Thyroid gland (tissue), 4 donors: ENCODE data around the gene PDXK. TPM values are rescaled to one million over a fixed set of nuclear protein-coding genes. Genes with fewer than 3 reads are reported as not detected.

Source experiments
- DNase-seq, 2 donors: peaks; one replicate each; pipeline ENCODE4 v3.0.0-alpha.2; 2019
- H3K27ac ChIP-seq, 3 donors: fragments of 200-600 bp; sonication (generic); 1 replicate in 2 of 3; 2 replicates in 1 of 3; pipeline ENCODE4 v1.5.1; 2016 to 2019; ENCODE audit warnings: mild to moderate bottlenecking in 1 of 3, moderate library complexity in 1 of 3
- H3K27me3 ChIP-seq: fragments of 200-600 bp; sonication (generic); one replicate; pipeline ENCODE4 v1.5.1; 2019
- H3K36me3 ChIP-seq, 2 donors: fragments of 200-600 bp; sonication (generic); one replicate each; pipeline ENCODE4 v1.5.1; 2016 to 2019
- H3K4me1 ChIP-seq, 2 donors: fragments of 200-600 bp; sonication (generic); one replicate each; pipeline ENCODE4 v1.5.1; 2017 to 2019
- H3K4me3 ChIP-seq, 3 donors: fragments of 200-600 bp; sonication (generic); replicated peaks in 1 of 3; 1 replicate in 2 of 3; 2 replicates in 1 of 3; pipeline ENCODE4 v1.5.1; 2016; ENCODE audit warnings: mild to moderate bottlenecking in 1 of 3
- H3K9me3 ChIP-seq: fragments of 200-600 bp; sonication (generic); one replicate; pipeline ENCODE4 v1.5.1; 2017
- CTCF ChIP-seq, 6 experiments: fragments of 200-600 bp in 3 of 6; fragments of 450-650 bp in 3 of 6; sonication (generic) in 3 of 6; IDR thresholded peaks; one replicate each; pipeline ENCODE4 v1.5.1; 2016 to 2019; ENCODE audit warnings: antibody characterized with exemption in 6 of 6, mild to moderate bottlenecking in 2 of 6, inconsistent platforms in 1 of 6, moderate library complexity in 1 of 6
- POLR2A ChIP-seq, 2 donors: fragments of 450-650 bp; IDR thresholded peaks; one replicate each; pipeline ENCODE4 v1.6.1; 2017; ENCODE audit warnings: antibody characterized with exemption in 2 of 2, mild to moderate bottlenecking in 2 of 2, moderate library complexity in 1 of 2
- WGBS, 2 donors: methylation state at CpG; one replicate each; pipeline ENCODE4 v1.1.5; 2017; 5-methylcytosine and 5-hydroxymethylcytosine counted together
- intact Hi-C: fragments of 100-400 bp; cut with DNase I; formaldehyde crosslinking; loops from one replicate; pipeline ENCODE4 v1.15.1; 2023
- total RNA-seq, 4 donors: library from RNA; depleted of rRNA; stranded (reverse); fragments of >200 nt; gene quantifications; one replicate each; pipeline ENCODE4 v1.2.3, GENCODE V29; 2016

PDXK gene
- total RNA-seq, 4 donors from 2014 or later: 70.6 to 95.5 (median 92.4) TPM

- Histone ChIP-seq H3K27ac (peak overlapping the region; percentile 88 to 98 (median 97)), H3K4me3 (no peak overlapping the region), H3K36me3 (no peaks in the 10 kb centered on the region), H3K4me1 (peaks cover 42 to 61% of the 10 kb centered on the region in 2 donors), H3K9me3 (no peaks in the 10 kb centered on the region), H3K27me3 (no peaks in the 10 kb centered on the region)
- TF ChIP-seq POLR2A (IDR thresholded peaks at IDR 0.05): peak in 1 of 2 donors; percentile 56
- TF ChIP-seq CTCF (IDR thresholded peaks at IDR 0.05): peak in 1 of 6 experiments; percentile 9
- 75 to 92% methylated on average over 27 to 28 of the region's 35 CpGs for WGBS, 2 donors
- DNase-seq: peak; percentile 38 to 73
- intact Hi-C loops: no loop called here
Observed at GRCh38 chr21:43737158-43737950, 18.4 kb downstream of the PDXK start.

- no peak overlapping the region for H3K4me3 ChIP-seq
- H3K4me1 ChIP-seq: peaks cover 26 to 36% of the 10 kb centered on the region in 2 donors
- H3K27ac ChIP-seq: peak overlapping the region; percentile 77 to 98 (median 97)
- no peaks in the 10 kb centered on the region for H3K27me3 ChIP-seq
- WGBS, 2 donors: 90 to 92% methylated on average over 12 to 21 of the region's 25 CpGs
- peak in 1 of 2 donors; percentile 34 for DNase-seq
- TF ChIP-seq CTCF (IDR thresholded peaks at IDR 0.05) (no peak), POLR2A (IDR thresholded peaks at IDR 0.05) (no peak)
- intact Hi-C loops: no loop called here
- H3K36me3 ChIP-seq: peaks cover 10 to 12% of the 10 kb centered on the region in 2 donors
- H3K9me3 ChIP-seq: no peaks in the 10 kb centered on the region
Observed at GRCh38 chr21:43739621-43740435, 20.9 kb downstream of the PDXK start.

- WGBS, 2 donors: 17 to 59% methylated on average over 14 to 15 of the region's 25 CpGs
Observed at GRCh38 chr21:43740497-43741156, 21.7 kb downstream of the PDXK start.

GRCh38 chr21:43741423-43742096 lies 22.6 kb downstream of the PDXK start:
- Histone ChIP-seq H3K9me3 (no peaks in the 10 kb centered on the region), H3K4me1 (peaks cover 16 to 26% of the 10 kb centered on the region in 2 donors), H3K36me3 (peaks cover 21 to 23% of the 10 kb centered on the region in 2 donors), H3K4me3 (no peak overlapping the region), H3K27ac (peak overlapping the region in 1 of 3 donors; percentile 14), H3K27me3 (no peaks in the 10 kb centered on the region)
- intact Hi-C loops: no loop called here
- DNase-seq: peak in 1 of 2 donors; percentile 34
- TF ChIP-seq POLR2A (IDR thresholded peaks at IDR 0.05) (no peak), CTCF (IDR thresholded peaks at IDR 0.05) (no peak)
- 87% methylated on average over 8 to 10 of the region's 28 CpGs for WGBS, 2 donors

More at GRCh38 chr21:43740497-43741156, 21.7 kb downstream of the PDXK start:
- Histone ChIP-seq H3K27me3 (no peaks in the 10 kb centered on the region), H3K27ac (peak overlapping the region; percentile 69 to 98 (median 97)), H3K36me3 (peaks cover 14% of the 10 kb centered on the region in 2 donors), H3K4me3 (no peak overlapping the region), H3K9me3 (no peaks in the 10 kb centered on the region), H3K4me1 (peaks cover 21 to 32% of the 10 kb centered on the region in 2 donors)
- TF ChIP-seq CTCF (IDR thresholded peaks at IDR 0.05) (no peak), POLR2A (IDR thresholded peaks at IDR 0.05) (peak in 1 of 2 donors; percentile 71)
- intact Hi-C loops: no loop called here
- DNase-seq: peak; percentile 81 to 94
